PFSK-1 (cell line): ENCODE data around the gene LAMA3.

Source experiments
- SIN3A ChIP-seq: IDR thresholded peaks from 2 replicates; pipeline ENCODE4 v1.6.1; 2012; ENCODE audit warnings: mild to moderate bottlenecking, low read length, moderate library complexity, borderline replicate concordance; ENCODE audit not compliant: insufficient read depth
- TAF1 ChIP-seq: IDR thresholded peaks from 2 replicates; pipeline ENCODE4 v1.6.1; 2012; ENCODE audit warnings: low read length, control low read depth, borderline replicate concordance; ENCODE audit not compliant: insufficient read depth

GRCh38 chr18:23745366-23745765 lies 56.1 kb downstream of the LAMA3 start:
- TF ChIP-seq SIN3A (no peak), TAF1 (no peak)
